ENCODE results near the gene TBR1.

TBR1 gene

GRCh38 chr2:161415987-161416707 lies at the start of gene TBR1:
TSS of gene TBR1 (plus strand) at chr2:161416297. CDS start at chr2:161416411, 114 bp downstream.
- DNase-seq = peak; percentile 80

- no peak for DNase-seq
Observed at GRCh38 chr2:161367675-161368074, 48.4 kb upstream of the TBR1 start.

GRCh38 chr2:161369311-161369710 lies 46.8 kb upstream of the TBR1 start:
- DNase-seq = no peak

GRCh38 chr2:161370981-161371380 lies 45.1 kb upstream of the TBR1 start:
- no peak for DNase-seq

- DNase-seq = no peak
Observed at GRCh38 chr2:161371869-161372268, 44.2 kb upstream of the TBR1 start.

- no peak for DNase-seq
Observed at GRCh38 chr2:161373942-161374341, 42.2 kb upstream of the TBR1 start.

GRCh38 chr2:161374446-161374845 lies 41.7 kb upstream of the TBR1 start:
- no peak for DNase-seq

- no peak for DNase-seq
Observed at GRCh38 chr2:161379740-161380139, 36.4 kb upstream of the TBR1 start.

GRCh38 chr2:161381546-161381945 lies 34.6 kb upstream of the TBR1 start:
- no peak for DNase-seq

- no peak for DNase-seq
Observed at GRCh38 chr2:161382747-161383146, 33.4 kb upstream of the TBR1 start.

GRCh38 chr2:161384864-161385263 lies 31.2 kb upstream of the TBR1 start:
- peak; percentile 39 for DNase-seq

GRCh38 chr2:161386228-161386824 lies 29.8 kb upstream of the TBR1 start:
- DNase-seq = no peak

GRCh38 chr2:161388146-161388779 lies 27.8 kb upstream of the TBR1 start:
- DNase-seq = no peak

- no peak for DNase-seq
Observed at GRCh38 chr2:161391737-161392506, 24.2 kb upstream of the TBR1 start.

- no peak for DNase-seq
Observed at GRCh38 chr2:161400076-161400475, 16.0 kb upstream of the TBR1 start.

GRCh38 chr2:161402297-161402696 lies 13.8 kb upstream of the TBR1 start:
- DNase-seq = no peak

GRCh38 chr2:161406316-161406715 lies 9.8 kb upstream of the TBR1 start:
- DNase-seq = no peak

GRCh38 chr2:161407597-161407996 lies 8.5 kb upstream of the TBR1 start:
- no peak for DNase-seq

GRCh38 chr2:161409308-161409907 lies 6.7 kb upstream of the TBR1 start:
- no peak for DNase-seq

GRCh38 chr2:161412346-161412745 lies 3.8 kb upstream of the TBR1 start:
- DNase-seq = no peak

GRCh38 chr2:161414042-161415033 lies 1.8 kb upstream of the TBR1 start:
- DNase-seq = peak; percentile 90

Data from retina (tissue), 1 donor.